Common myeloid progenitor, CD34-positive (primary cell): ENCODE results near the gene TRAIP.
A peak's percentile ranks its signal among the peaks of the same experiment; 100 is the strongest.

Source experiments
- CTCF ChIA-PET: fragments of 350-600 bp; sonication (Branson Sonifier 250); formaldehyde crosslinking; loops from one replicate; lab custom pipeline; 2021; ENCODE audit warnings: antibody characterized with exemption; lab: Charles Lee
- POLR2A ChIA-PET: fragments of 350-600 bp; sonication (Branson Sonifier 250); formaldehyde crosslinking; loops from one replicate; lab custom pipeline; 2021; ENCODE audit warnings: antibody characterized with exemption; lab: Charles Lee
- DNase-seq, 3 donors: peaks; one replicate each; pipeline versions ENCODE4 v3.0.0 to v3.0.0-alpha.2; 2013
- H3K27ac ChIP-seq, 2 experiments: 1 replicate in 1 of 2; 2 replicates in 1 of 2; pipeline ENCODE4 v1.7.0; 2013; ENCODE audit warnings: inconsistent platforms in 2 of 2, low read length in 2 of 2, mild to moderate bottlenecking in 2 of 2, low read depth in 1 of 2, moderate library complexity in 1 of 2; ENCODE audit not compliant: severe bottlenecking in 2 of 2, insufficient read depth in 1 of 2, poor library complexity in 1 of 2
- H3K27me3 ChIP-seq, 5 experiments: replicated peaks in 2 of 5; 1 replicate in 3 of 5; 2 replicates in 2 of 5; pipeline versions ENCODE4 v1.6.1 to v1.7.0; 2013; ENCODE audit warnings: low read length in 4 of 5, mild to moderate bottlenecking in 2 of 5, moderate library complexity in 2 of 5, inconsistent platforms in 1 of 5; ENCODE audit not compliant: insufficient read depth in 5 of 5, control insufficient read depth in 4 of 5
- H3K36me3 ChIP-seq, 4 experiments: 1 replicate in 2 of 4; 2 replicates in 2 of 4; pipeline versions ENCODE4 v1.6.1 to v1.7.0; 2013; ENCODE audit warnings: low read length in 3 of 4, control low read depth in 1 of 4, mild to moderate bottlenecking in 1 of 4; ENCODE audit not compliant: control insufficient read depth in 4 of 4, insufficient read depth in 4 of 4
- H3K4me1 ChIP-seq, 4 experiments: 1 replicate in 3 of 4; 2 replicates in 1 of 4; pipeline versions ENCODE4 v1.6.1 to v1.7.1; 2013; ENCODE audit warnings: low read length in 3 of 4, mild to moderate bottlenecking in 3 of 4, control low read depth in 1 of 4, inconsistent platforms in 1 of 4, moderate library complexity in 1 of 4; ENCODE audit not compliant: control insufficient read depth in 4 of 4, insufficient read depth in 4 of 4; ENCODE audit errors: control extremely low read depth in 1 of 4
- H3K4me3 ChIP-seq, 7 experiments: 1 replicate in 4 of 7; 2 replicates in 3 of 7; pipeline versions ENCODE4 v1.5.1 to v1.7.0; 2013; ENCODE audit warnings: mild to moderate bottlenecking in 7 of 7, low read length in 6 of 7, moderate library complexity in 6 of 7, inconsistent platforms in 2 of 7, low read depth in 2 of 7, control low read depth in 1 of 7; ENCODE audit not compliant: insufficient read depth in 4 of 7, control insufficient read depth in 1 of 7; ENCODE audit errors: extremely low read depth in 1 of 7
- H3K9me3 ChIP-seq, 5 experiments: 1 replicate in 4 of 5; 2 replicates in 1 of 5; pipeline versions ENCODE4 v1.6.1 to v1.7.1; 2013; ENCODE audit warnings: low read length in 4 of 5, mild to moderate bottlenecking in 2 of 5, inconsistent platforms in 1 of 5, low read depth in 1 of 5, moderate library complexity in 1 of 5; ENCODE audit not compliant: control insufficient read depth in 4 of 5, insufficient read depth in 2 of 5; ENCODE audit errors: control extremely low read depth in 1 of 5
- WGBS: methylation state at CpG from one replicate; pipeline ENCODE4 v1.1.5; 2013; ENCODE audit not compliant: insufficient coverage; 5-methylcytosine and 5-hydroxymethylcytosine counted together

Gene TRAIP

GRCh38 chr3:49802719-49803464, 53.5 kb downstream of the TRAIP start, which contains the start of gene INKA1:
INKA1 (plus strand) TSS chr3:49803261; CDS start chr3:49803393, 132 bp downstream.
- WGBS = 0% methylated on average over 53 of the region's 71 CpGs
- Histone ChIP-seq H3K9me3 (no peaks in the 10 kb centered on the region), H3K36me3 (peaks cover 0 to 26% (median 6%) of the 10 kb centered on the region in 4 experiments), H3K27me3 (no peaks in the 10 kb centered on the region), H3K4me1 (peaks cover 7 to 49% (median 46%) of the 10 kb centered on the region in 4 experiments), H3K27ac (peak within 1 kb of the TSS; percentile 68 to 92), H3K4me3 (peak within 1 kb of the TSS; percentile 72 to 95 (median 86))
- peak; percentile 88 to 92 (median 91) for DNase-seq
- POLR2A ChIA-PET = interaction anchor here (0.5 to 7.4 kb wide), 12 partner anchors 11 to 228 kb away, joined by 3 to 111 read pairs (median 4); partner anchors contain the start of genes IP6K1, RBM6 and UBA7
- CTCF ChIA-PET = interaction anchor here (0.8 to 31.1 kb wide), 21 partner anchors 10 to 127 kb away, joined by 3 to 807 read pairs (median 4); partner anchors contain the start of genes AMIGO3, IP6K1, MON1A and MST1R

DNA sequence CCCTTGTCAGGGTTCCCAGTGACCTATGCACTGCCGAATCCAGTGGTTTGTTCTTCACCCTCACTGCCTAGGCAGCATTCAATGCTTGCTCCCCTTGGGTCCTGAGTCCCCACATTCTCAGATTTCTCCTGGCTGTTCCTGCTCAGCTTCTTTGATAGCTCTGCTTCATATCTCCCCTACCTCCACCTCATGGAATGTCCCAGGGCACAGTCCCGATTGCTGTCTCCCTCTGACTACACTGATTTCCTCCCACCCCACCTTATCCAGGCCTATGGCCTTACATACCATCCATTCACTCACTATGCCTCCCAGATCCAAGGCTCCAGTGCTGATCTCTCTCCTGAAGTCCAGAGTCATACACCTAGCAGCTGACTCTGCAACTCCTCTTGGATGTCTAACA, 55.2 kb downstream of the TRAIP start:
- no peak overlapping the region for H3K27ac ChIP-seq
- H3K36me3 ChIP-seq = peaks cover 0 to 19% (median 6%) of the 10 kb centered on the region in 4 experiments
- no peak for DNase-seq
- no peak overlapping the region for H3K4me3 ChIP-seq
- H3K9me3 ChIP-seq = no peaks in the 10 kb centered on the region
- CTCF ChIA-PET = interaction anchor here (1.2 to 31.1 kb wide), 11 partner anchors 11 to 109 kb away, joined by 3 to 807 read pairs (median 8); partner anchors contain the start of genes IP6K1, MST1R and UBA7
- H3K4me1 ChIP-seq = peaks cover 4 to 33% (median 29%) of the 10 kb centered on the region in 4 experiments
- WGBS = 93% methylated on average over 2 of the region's 2 CpGs
- no peaks in the 10 kb centered on the region for H3K27me3 ChIP-seq
- POLR2A ChIA-PET = interaction anchor here (7.4 kb wide), 1 partner anchor 38 kb away, joined by 111 read pairs; no protein-coding TSS in a partner anchor

DNA sequence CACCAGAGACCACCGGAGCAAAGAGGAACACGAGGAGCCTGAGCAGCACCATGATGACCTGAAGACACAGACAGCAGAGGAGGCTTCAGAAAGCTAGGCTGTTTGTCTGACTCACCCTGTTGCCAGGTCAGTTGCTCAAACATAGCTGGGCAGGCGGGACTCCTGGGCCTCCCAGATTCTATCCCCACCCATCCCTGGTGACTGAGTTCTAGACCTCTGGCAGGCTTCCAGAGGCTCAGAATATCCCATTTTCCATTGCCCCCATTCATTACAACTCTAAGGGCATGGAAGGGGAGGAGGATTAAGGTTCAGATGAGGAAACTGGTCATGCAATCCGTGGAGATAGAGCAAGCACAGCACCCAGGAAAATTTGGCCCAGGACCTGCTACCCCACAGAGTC, 56.6 kb downstream of the TRAIP start, which contains the start of gene CDHR4:
CDHR4 (minus strand) TSS at position 113 of the 400 bp plus-strand sequence; CDS start at position 52, 61 bp downstream.
- no peak for DNase-seq
- H3K4me3 ChIP-seq = no peak within 1 kb of the TSS
- peaks cover 0 to 10% (median 4%) of the 10 kb centered on the region in 4 experiments for H3K36me3 ChIP-seq
- H3K4me1 ChIP-seq = peaks cover under 1 to 20% (median 15%) of the 10 kb centered on the region in 4 experiments
- ChIA-PET CTCF (interaction anchor here (0.8 to 31.1 kb wide), 3 partner anchors 13 to 101 kb away, joined by 3 to 807 read pairs (median 28); partner anchors contain the start of gene IP6K1), POLR2A (interaction anchor here (0.5 kb wide), 1 partner anchor 61 kb away, joined by 3 read pairs; no protein-coding TSS in a partner anchor)
- no peaks in the 10 kb centered on the region for H3K27me3 ChIP-seq
- H3K9me3 ChIP-seq = no peaks in the 10 kb centered on the region
- no peak within 1 kb of the TSS for H3K27ac ChIP-seq
- 100% methylated on average over 2 of the region's 4 CpGs for WGBS

DNA sequence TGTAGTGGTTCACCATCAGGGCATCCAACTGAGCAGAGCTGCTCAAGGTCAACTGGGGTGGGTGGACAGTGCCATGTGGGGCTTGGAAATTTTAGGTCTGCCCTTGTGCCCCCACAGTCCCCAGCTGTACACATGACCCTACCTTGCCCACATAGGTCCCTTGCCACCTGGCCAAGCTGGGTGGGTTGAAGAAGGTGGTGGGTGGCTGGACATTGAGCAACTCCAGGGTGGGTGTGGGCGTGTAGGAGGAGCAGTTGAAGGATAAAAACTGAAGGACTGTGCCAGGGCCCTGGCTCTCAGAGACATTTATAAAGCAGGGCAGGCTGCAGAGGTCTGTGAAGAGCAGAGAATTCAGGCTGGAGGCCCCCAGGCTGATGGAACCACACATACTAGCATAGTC, 57.3 kb downstream of the TRAIP start:
- 100% methylated on average over 1 of the region's 1 CpG for WGBS
- H3K27me3 ChIP-seq = no peaks in the 10 kb centered on the region
- H3K36me3 ChIP-seq = peaks cover 0 to 3% (median 0%) of the 10 kb centered on the region in 4 experiments
- no peak overlapping the region for H3K4me3 ChIP-seq
- POLR2A ChIA-PET = interaction anchor here (0.5 to 0.8 kb wide), 2 partner anchors 40 to 62 kb away, joined by 3 to 4 read pairs; no protein-coding TSS in a partner anchor
- no peak overlapping the region for H3K27ac ChIP-seq
- no peaks in the 10 kb centered on the region for H3K9me3 ChIP-seq
- no peak for DNase-seq
- H3K4me1 ChIP-seq = peaks cover 0 to 13% (median 9%) of the 10 kb centered on the region in 4 experiments
- CTCF ChIA-PET = interaction anchor here (0.8 to 31.1 kb wide), 2 partner anchors 37 to 102 kb away, joined by 3 to 807 read pairs; no protein-coding TSS in a partner anchor

GRCh38 chr3:49794926-49795905, 61.1 kb downstream of the TRAIP start:
- CTCF ChIA-PET = interaction anchor here (31.1 kb wide), 1 partner anchor 41 kb away, joined by 807 read pairs; no protein-coding TSS in a partner anchor
- POLR2A ChIA-PET = no interaction called here
- 98% methylated on average over 20 of the region's 24 CpGs for WGBS

GRCh38 chr3:49794431-49794830, 61.9 kb downstream of the TRAIP start:
- Histone ChIP-seq H3K9me3 (no peaks in the 10 kb centered on the region), H3K27ac (no peak overlapping the region), H3K36me3 (no peaks in the 10 kb centered on the region), H3K4me1 (peaks cover 0 to 12% (median 9%) of the 10 kb centered on the region in 4 experiments), H3K27me3 (no peaks in the 10 kb centered on the region), H3K4me3 (no peak overlapping the region)
- POLR2A ChIA-PET = no interaction called here
- 93% methylated on average over 4 of the region's 4 CpGs for WGBS
- CTCF ChIA-PET = interaction anchor here (31.1 kb wide), 1 partner anchor 42 kb away, joined by 807 read pairs; no protein-coding TSS in a partner anchor
- DNase-seq = no peak

More at GRCh38 chr3:49794926-49795905, 61.1 kb downstream of the TRAIP start:
- Histone ChIP-seq H3K36me3 (no peaks in the 10 kb centered on the region), H3K9me3 (no peaks in the 10 kb centered on the region), H3K27ac (no peak overlapping the region), H3K4me3 (no peak overlapping the region), H3K4me1 (peaks cover 0 to 7% (median 4%) of the 10 kb centered on the region in 4 experiments), H3K27me3 (no peaks in the 10 kb centered on the region)
- DNase-seq = no peak
